Measurements from ENCODE around the gene ZKSCAN4.

ZKSCAN4 gene

GRCh38 chr6:28248916-28249315 lies 3.2 kb downstream of the ZKSCAN4 start:
- no peak for TF ChIP-seq CTCF (conservative IDR thresholded peaks at IDR 0.05; ENCODE audit: low read length)
- no peak overlapping the region for H3K4me3 ChIP-seq (ENCODE audit: low read length)
- DNase-seq (ENCODE audit: low read depth): peak; percentile 64

- no peak for TF ChIP-seq CTCF (conservative IDR thresholded peaks at IDR 0.05; ENCODE audit: low read length)
- no peak for DNase-seq (ENCODE audit: low read depth)
Measured at GRCh38 chr6:28245206-28245941, 6.7 kb downstream of the ZKSCAN4 start.

GRCh38 chr6:28243946-28244345 lies 8.1 kb downstream of the ZKSCAN4 start:
- H3K4me3 ChIP-seq (ENCODE audit: low read length): no peak overlapping the region
- no peak for DNase-seq (ENCODE audit: low read depth)
- TF ChIP-seq CTCF (conservative IDR thresholded peaks at IDR 0.05; ENCODE audit: low read length): no peak

More at GRCh38 chr6:28245206-28245941, 6.7 kb downstream of the ZKSCAN4 start:
- H3K4me3 ChIP-seq (ENCODE audit: low read length): no peak overlapping the region

- TF ChIP-seq CTCF (conservative IDR thresholded peaks at IDR 0.05; ENCODE audit: low read length): no peak
- peak; percentile 10 for DNase-seq (ENCODE audit: low read depth)
- H3K4me3 ChIP-seq (ENCODE audit: low read length): no peak overlapping the region
Measured at GRCh38 chr6:28240471-28240870, 11.6 kb downstream of the ZKSCAN4 start.

- H3K4me3 ChIP-seq (ENCODE audit: low read length): no peak overlapping the region
- TF ChIP-seq CTCF (conservative IDR thresholded peaks at IDR 0.05; ENCODE audit: low read length): no peak
- DNase-seq (ENCODE audit: low read depth): no peak
Measured at GRCh38 chr6:28239636-28240035, 12.4 kb downstream of the ZKSCAN4 start.

- H3K4me3 ChIP-seq (ENCODE audit: low read length): no peak overlapping the region
- DNase-seq (ENCODE audit: low read depth): no peak
- no peak for TF ChIP-seq CTCF (conservative IDR thresholded peaks at IDR 0.05; ENCODE audit: low read length)
Measured at GRCh38 chr6:28235912-28236452, 16.1 kb downstream of the ZKSCAN4 start.

GRCh38 chr6:28232785-28233184 lies 19.3 kb downstream of the ZKSCAN4 start:
- no peak overlapping the region for H3K4me3 ChIP-seq (ENCODE audit: low read length)
- no peak for DNase-seq (ENCODE audit: low read depth)
- no peak for TF ChIP-seq CTCF (conservative IDR thresholded peaks at IDR 0.05; ENCODE audit: low read length)

Data from AG10803 (cell line).